Panc1 (cell line): ENCODE results near the gene EXOC6B. TPM values are rescaled to one million over a fixed set of nuclear protein-coding genes. Genes with fewer than 3 reads are reported as not detected.

ENCODE experiments used
- ATAC-seq: fragments of 200-7000 bp; cut with Tn5 transposase; 2 replicates; pipeline ENCODE4 v1.9.1; 2020; ENCODE audit warnings: mild to moderate bottlenecking, moderate library complexity
- BruUV-seq: library from RNA; stranded (reverse); fragments of 400-500 nt; replicated peaks from 2 replicates; lab custom pipeline; 2021; lab: Mats Ljungman, UMichigan
- CTCF ChIA-PET: fragments of 300-600 bp; sonication (Branson Sonifier 250); formaldehyde crosslinking; loops from one replicate; lab custom pipeline; 2022; ENCODE audit warnings: antibody characterized with exemption; lab: Charles Lee
- POLR2A ChIA-PET: fragments of 300-600 bp; sonication (Branson Sonifier 250); formaldehyde crosslinking; loops from one replicate; lab custom pipeline; 2022; ENCODE audit warnings: antibody characterized with exemption; lab: Charles Lee
- DNase-seq: peaks from one replicate; pipeline ENCODE4 v3.0.0-alpha.2; 2010; ENCODE audit warnings: low read depth, low spot score
- H3K27ac ChIP-seq: 2 replicates; pipeline ENCODE4 v1.5.1; 2011; ENCODE audit warnings: mild to moderate bottlenecking, low read length, inconsistent platforms
- H3K27me3 ChIP-seq: fragments of 200-500 bp; sonication (Bioruptor generic); 2 replicates; pipeline ENCODE4 v1.6.0; 2014; ENCODE audit warnings: low read length, inconsistent platforms; ENCODE audit not compliant: control insufficient read depth, insufficient read depth
- H3K36me3 ChIP-seq: fragments of 200-500 bp; sonication (Bioruptor generic); 2 replicates; pipeline ENCODE4 v1.5.1; 2014; ENCODE audit warnings: inconsistent platforms, mild to moderate bottlenecking, low read length, moderate library complexity; ENCODE audit not compliant: control insufficient read depth, insufficient read depth
- H3K4me1 ChIP-seq: 2 replicates; pipeline ENCODE4 v1.5.1; 2011; ENCODE audit warnings: inconsistent platforms, mild to moderate bottlenecking, low read length, moderate library complexity; ENCODE audit not compliant: control insufficient read depth, insufficient read depth
- H3K4me3 ChIP-seq, 2 experiments: 2 replicates each; pipeline ENCODE4 v1.5.1; 2011 to 2012; ENCODE audit warnings: low read depth in 2 of 2, low read length in 2 of 2, mild to moderate bottlenecking in 2 of 2, inconsistent platforms in 1 of 2, moderate library complexity in 1 of 2
- H3K9me3 ChIP-seq: fragments of 200-500 bp; sonication (Bioruptor generic); 2 replicates; pipeline ENCODE4 v1.5.1; 2014; ENCODE audit warnings: low read depth, mild to moderate bottlenecking, inconsistent platforms, low read length, moderate library complexity; ENCODE audit not compliant: control insufficient read depth, insufficient read depth
- CTCF ChIP-seq: fragments of 450-650 bp; IDR thresholded peaks from 2 replicates; pipeline ENCODE4 v1.5.1; 2017; ENCODE audit warnings: mild to moderate bottlenecking
- POLR2AphosphoS5 ChIP-seq: IDR thresholded peaks from 2 replicates; pipeline ENCODE4 v1.6.1; 2012; ENCODE audit warnings: mild to moderate bottlenecking, low read depth, low read length, moderate library complexity
- REST ChIP-seq, 2 experiments: IDR thresholded peaks; 2 replicates each; pipeline ENCODE4 v1.6.1; 2011 to 2012; ENCODE audit warnings: low read depth in 2 of 2, control low read depth in 1 of 2, low read length in 1 of 2, mild to moderate bottlenecking in 1 of 2, moderate library complexity in 1 of 2; ENCODE audit not compliant: insufficient read depth in 1 of 2
- SIN3A ChIP-seq: IDR thresholded peaks from 2 replicates; pipeline ENCODE4 v1.6.1; 2012; ENCODE audit warnings: low read depth, mild to moderate bottlenecking, low read length, moderate library complexity, borderline replicate concordance; ENCODE audit not compliant: insufficient read depth
- TCF7L2 ChIP-seq: IDR thresholded peaks from 2 replicates; pipeline ENCODE4 v1.6.1; 2011; ENCODE audit warnings: mild to moderate bottlenecking, low read depth, low read length, inconsistent platforms
- in situ Hi-C: cut with HindIII; loops from 2 replicates; pipeline ENCODE4 v1.10.0; 2016; ENCODE audit warnings: low sequenced_read_pairs, low pct_unique_long_range_greater_than_20kb
- intact Hi-C: fragments of 100-400 bp; cut with micrococcal nuclease; formaldehyde crosslinking; loops from one replicate; pipeline ENCODE4 v1.10.0; 2022; ENCODE audit not compliant: unreplicated experiment
- total RNA-seq: library from RNA; stranded (reverse); gene quantifications from one replicate; pipeline ENCODE4 v1.2.1, GENCODE V29; 2021; ENCODE audit not compliant: unreplicated experiment

EXOC6B gene
- total RNA-seq, 1 experiment from 2014 or later, result 23.2 TPM

DNA sequence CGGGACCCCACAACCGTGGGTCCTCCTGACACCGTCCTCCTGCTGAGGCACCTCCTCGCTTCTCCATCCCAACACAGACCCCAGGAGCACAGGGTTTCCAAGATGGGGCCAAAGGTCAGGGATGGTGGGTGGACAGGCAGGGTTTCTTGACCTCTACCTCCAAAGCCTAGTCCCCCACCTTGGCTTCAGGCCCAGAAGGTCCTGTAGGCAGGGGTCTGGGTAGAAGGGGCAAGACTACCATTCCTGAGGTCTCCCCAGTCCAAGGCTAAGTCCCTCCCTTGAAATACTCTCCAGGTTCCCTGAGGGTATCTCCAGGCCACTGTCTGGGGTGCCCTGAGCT, 685.2 kb downstream of the EXOC6B start:
- ATAC-seq (no peak), DNase-seq (no peak)
- Histone ChIP-seq H3K4me1 (peaks cover 7% of the 10 kb centered on the region), H3K36me3 (no peaks in the 10 kb centered on the region; the same call in 1 of the 2 replicates), H3K27me3 (no peaks in the 10 kb centered on the region), H3K27ac (no peak overlapping the region), H3K9me3 (no peaks in the 10 kb centered on the region), H3K4me3 (no peak overlapping the region)
- POLR2A ChIA-PET, result no interaction called here
- no TSS peak for BruUV-seq
- CTCF ChIA-PET, result interaction anchor here (0.6 kb wide), 1 partner anchor 709 kb away, joined by 3 read pairs; no protein-coding TSS in a partner anchor
- intact Hi-C loops (no loop called here), in situ Hi-C loops (no loop called here)
- no peak for TF ChIP-seq SIN3A
- TF ChIP-seq POLR2AphosphoS5, result no peak
- no peak for TF ChIP-seq CTCF
- no peak for TF ChIP-seq TCF7L2
- no peak for TF ChIP-seq REST (IDR thresholded peaks at IDR 0.05; ENCODE audit: insufficient read depth in 1 of 2, low read depth in 2 of 2, low read length in 1 of 2)

DNA sequence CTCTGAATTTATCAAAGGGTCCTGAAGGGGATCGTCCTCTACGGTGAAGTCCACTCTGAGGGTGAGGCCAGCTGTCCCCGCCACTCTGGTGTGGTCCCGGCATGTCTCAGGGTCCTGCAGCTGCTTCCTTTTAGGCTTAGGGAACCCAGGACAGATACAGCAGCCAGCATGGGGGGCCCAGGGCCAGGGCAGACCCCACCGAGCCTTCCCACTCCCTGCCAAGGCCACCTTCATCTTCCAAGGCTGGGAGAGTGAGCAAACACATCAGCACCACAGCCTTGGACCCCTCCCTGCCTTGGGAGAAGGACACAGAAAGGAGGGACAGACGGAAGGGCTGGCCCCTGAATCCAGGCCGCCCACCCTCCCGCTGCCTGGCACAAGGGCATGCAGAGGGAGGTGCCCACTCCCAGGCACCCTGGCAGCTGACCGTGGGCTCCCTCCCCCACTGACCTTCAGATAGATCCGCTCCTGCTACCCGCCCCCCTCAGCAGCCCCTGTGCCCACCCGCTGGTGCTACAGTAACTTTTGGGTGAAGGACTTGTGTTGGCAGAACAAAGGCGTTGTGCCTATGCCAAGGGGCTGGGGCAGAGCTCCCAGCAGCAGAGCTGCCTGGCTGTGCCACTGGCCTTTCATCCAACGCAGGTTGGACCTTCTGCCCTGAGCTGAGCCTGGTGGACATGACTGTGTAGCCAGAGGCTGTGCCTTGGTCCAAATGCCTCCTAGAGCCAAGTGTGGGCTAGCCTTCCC, 685.8 kb downstream of the EXOC6B start:
- POLR2A ChIA-PET, result no interaction called here
- ATAC-seq (no peak), DNase-seq (no peak)
- Histone ChIP-seq H3K9me3 (no peaks in the 10 kb centered on the region), H3K36me3 (no peaks in the 10 kb centered on the region; the same call in 1 of the 2 replicates), H3K27ac (no peak overlapping the region), H3K4me3 (no peak overlapping the region), H3K27me3 (no peaks in the 10 kb centered on the region), H3K4me1 (peaks cover 7% of the 10 kb centered on the region)
- intact Hi-C loops (no loop called here), in situ Hi-C loops (no loop called here)
- no TSS peak for BruUV-seq
- CTCF ChIA-PET, result interaction anchor here (0.6 kb wide), 2 partner anchors 436 to 708 kb away, joined by 3 read pairs; no protein-coding TSS in a partner anchor
- TF ChIP-seq TCF7L2, result no peak
- TF ChIP-seq POLR2AphosphoS5, result no peak
- no peak for TF ChIP-seq SIN3A
- TF ChIP-seq CTCF, result no peak
- no peak for TF ChIP-seq REST (IDR thresholded peaks at IDR 0.05; ENCODE audit: insufficient read depth in 1 of 2, low read depth in 2 of 2, low read length in 1 of 2)
